Transverse colon (tissue), 3 donors: ENCODE measurements around the gene SEZ6.

ENCODE experiments used
- CTCF ChIP-seq, 5 experiments: fragments of 200-600 bp in 3 of 5; fragments of 450-650 bp in 2 of 5; sonication (generic) in 3 of 5; IDR thresholded peaks; 1 replicate in 2 of 5; 2 replicates in 3 of 5; pipeline ENCODE4 v1.5.1; 2016 to 2017; ENCODE audit warnings: antibody characterized with exemption in 5 of 5, inconsistent platforms in 3 of 5, mild to moderate bottlenecking in 2 of 5, moderate library complexity in 1 of 5
- POLR2A ChIP-seq: fragments of 450-650 bp; IDR thresholded peaks from one replicate; pipeline ENCODE4 v1.6.1; 2016; ENCODE audit warnings: antibody characterized with exemption, mild to moderate bottlenecking, moderate library complexity

GRCh38 chr17:28937044-28937729 is 68.6 kb downstream of the SEZ6 start:
- no peak for TF ChIP-seq CTCF (IDR thresholded peaks at IDR 0.05)
- TF ChIP-seq POLR2A = no peak
